H9 (cell line): ENCODE measurements around the gene TCEA3. TPM values are rescaled to one million over a fixed set of nuclear protein-coding genes. Genes with fewer than 3 reads are reported as not detected.

Source experiments
- DNase-seq: peaks from one replicate; pipeline ENCODE4 v3.0.0-alpha.2; 2017
- H2AFZ ChIP-seq: one replicate; pipeline ENCODE4 v1.6.1; 2013; ENCODE audit warnings: mild to moderate bottlenecking, low read length, control low read depth, moderate library complexity
- H2AK5ac ChIP-seq: 2 replicates; pipeline ENCODE4 v1.6.1; 2013; ENCODE audit warnings: low read length, control low read depth, mixed read lengths; ENCODE audit not compliant: insufficient read length
- H2BK120ac ChIP-seq: one replicate; pipeline ENCODE4 v1.6.1; 2013; ENCODE audit warnings: low read depth, mild to moderate bottlenecking, low read length, control low read depth, inconsistent platforms; ENCODE audit not compliant: poor library complexity, severe bottlenecking
- H2BK12ac ChIP-seq: 2 replicates; pipeline ENCODE4 v1.6.1; 2013; ENCODE audit warnings: low read length, control low read depth, mixed read lengths, low read depth; ENCODE audit not compliant: insufficient read length
- H2BK15ac ChIP-seq: 2 replicates; pipeline ENCODE4 v1.6.1; 2013; ENCODE audit warnings: low read depth, low read length, control low read depth
- H2BK20ac ChIP-seq: one replicate; pipeline ENCODE4 v1.6.1; 2013; ENCODE audit warnings: low read depth, mild to moderate bottlenecking, low read length, control low read depth, inconsistent platforms; ENCODE audit not compliant: poor library complexity, severe bottlenecking
- H2BK5ac ChIP-seq: 2 replicates; pipeline ENCODE4 v1.6.1; 2013; ENCODE audit warnings: low read length, control low read depth, mixed read lengths; ENCODE audit not compliant: insufficient read length
- H3K14ac ChIP-seq: 2 replicates; pipeline ENCODE4 v1.6.1; 2013; ENCODE audit warnings: low read length, control low read depth; ENCODE audit not compliant: insufficient read depth
- H3K18ac ChIP-seq: 2 replicates; pipeline ENCODE4 v1.6.1; 2013; ENCODE audit warnings: low read depth, mild to moderate bottlenecking, mixed read lengths, low read length, control low read depth; ENCODE audit not compliant: insufficient read length
- H3K23ac ChIP-seq: 2 replicates; pipeline ENCODE4 v1.6.1; 2013; ENCODE audit warnings: low read length, control low read depth, mixed read lengths, low read depth; ENCODE audit not compliant: insufficient read length
- H3K23me2 ChIP-seq: 2 replicates; pipeline ENCODE4 v1.6.1; 2013; ENCODE audit warnings: low read depth, mild to moderate bottlenecking, mixed read lengths, low read length, control low read depth; ENCODE audit not compliant: insufficient read length, poor library complexity, severe bottlenecking
- H3K27ac ChIP-seq: 2 replicates; pipeline ENCODE4 v1.5.1; 2013; ENCODE audit warnings: low read length, control low read depth, mixed read lengths, low read depth; ENCODE audit not compliant: insufficient read length
- H3K27me3 ChIP-seq: 2 replicates; pipeline ENCODE4 v1.6.1; 2013; ENCODE audit warnings: low read length, control low read depth, inconsistent platforms; ENCODE audit not compliant: insufficient read depth
- H3K4ac ChIP-seq: 2 replicates; pipeline ENCODE4 v1.6.1; 2013; ENCODE audit warnings: low read depth, mild to moderate bottlenecking, control low read depth, inconsistent platforms, low read length, moderate library complexity
- H3K4me1 ChIP-seq: 2 replicates; pipeline ENCODE4 v1.6.1; 2013; ENCODE audit warnings: low read length, control low read depth, inconsistent platforms; ENCODE audit not compliant: insufficient read depth
- H3K4me2 ChIP-seq: 2 replicates; pipeline ENCODE4 v1.6.1; 2013; ENCODE audit warnings: low read length, control low read depth, mixed read lengths; ENCODE audit not compliant: insufficient read length, insufficient read depth
- H3K56ac ChIP-seq: 2 replicates; pipeline ENCODE4 v1.6.1; 2013; ENCODE audit warnings: low read depth, mild to moderate bottlenecking, mixed read lengths, low read length, control low read depth; ENCODE audit not compliant: insufficient read length
- H3K79me1 ChIP-seq: 2 replicates; pipeline ENCODE4 v1.6.1; 2013; ENCODE audit warnings: low read depth, mild to moderate bottlenecking, moderate library complexity, low read length, control low read depth, inconsistent platforms; ENCODE audit not compliant: insufficient read depth, poor library complexity, severe bottlenecking
- H3K79me2 ChIP-seq: 2 replicates; pipeline ENCODE4 v1.6.1; 2013; ENCODE audit warnings: low read length, control low read depth, inconsistent platforms; ENCODE audit not compliant: insufficient read depth
- H3K9ac ChIP-seq: 2 replicates; pipeline ENCODE4 v1.6.1; 2013; ENCODE audit warnings: low read length, control low read depth, mixed read lengths; ENCODE audit not compliant: insufficient read length; ENCODE audit errors: extremely low read depth
- H3K9me3 ChIP-seq: one replicate; pipeline ENCODE4 v1.6.1; 2013; ENCODE audit warnings: low read depth, low read length, inconsistent platforms; ENCODE audit not compliant: control insufficient read depth
- H3T11ph ChIP-seq: one replicate; pipeline ENCODE4 v1.6.1; 2013; ENCODE audit warnings: mild to moderate bottlenecking, low read length, control low read depth, inconsistent platforms
- H4K20me1 ChIP-seq: one replicate; pipeline ENCODE4 v1.6.1; 2013; ENCODE audit not compliant: control insufficient read depth, insufficient read length, insufficient read depth
- H4K5ac ChIP-seq: 2 replicates; pipeline ENCODE4 v1.6.1; 2013; ENCODE audit warnings: low read depth, mild to moderate bottlenecking, mixed read lengths, low read length, control low read depth; ENCODE audit not compliant: insufficient read length
- H4K8ac ChIP-seq: replicated peaks from 2 replicates; pipeline ENCODE4 v1.6.1; 2013; ENCODE audit warnings: low read length, control low read depth, mixed read lengths, low read depth; ENCODE audit not compliant: insufficient read length
- H4K91ac ChIP-seq: 2 replicates; pipeline ENCODE4 v1.6.1; 2013; ENCODE audit warnings: low read depth, mild to moderate bottlenecking, moderate library complexity, mixed read lengths, low read length, control low read depth; ENCODE audit not compliant: insufficient read length
- H3K27ac Mint-ChIP-seq, 3 experiments: 2 replicates in 2 of 3; 3 replicates in 1 of 3; pipeline ENCODE4 v1.8.0; 2020 to 2021; ENCODE audit warnings: mixed read lengths in 3 of 3, mild to moderate bottlenecking in 1 of 3, moderate library complexity in 1 of 3
- H3K27me3 Mint-ChIP-seq: 2 replicates; pipeline ENCODE4 v1.8.0; 2021; ENCODE audit warnings: low read depth, mild to moderate bottlenecking, moderate library complexity, mixed read lengths
- H3K36me3 Mint-ChIP-seq, 3 experiments: 2 replicates in 2 of 3; 3 replicates in 1 of 3; pipeline ENCODE4 v1.8.0; 2020 to 2021; ENCODE audit warnings: low read depth in 3 of 3, mixed read lengths in 3 of 3; ENCODE audit not compliant: insufficient read depth in 1 of 3
- H3K4me1 Mint-ChIP-seq, 2 experiments: 2 replicates each; pipeline ENCODE4 v1.8.0; 2020; ENCODE audit warnings: mixed read lengths in 2 of 2
- H3K4me3 Mint-ChIP-seq, 2 experiments: 2 replicates in 1 of 2; 3 replicates in 1 of 2; pipeline ENCODE4 v1.8.0; 2020 to 2021; ENCODE audit warnings: mild to moderate bottlenecking in 2 of 2, mixed read lengths in 2 of 2, moderate library complexity in 1 of 2
- H3K9me3 Mint-ChIP-seq, 2 experiments: 2 replicates in 1 of 2; 3 replicates in 1 of 2; pipeline ENCODE4 v1.8.0; 2020; ENCODE audit warnings: mild to moderate bottlenecking in 2 of 2, mixed read lengths in 2 of 2, moderate library complexity in 1 of 2
- CTCF ChIP-seq: fragments of 200-600 bp; sonication (generic); conservative IDR thresholded peaks from 3 replicates; pipeline ENCODE4 v1.8.0; 2021; ENCODE audit warnings: antibody characterized with exemption, mild to moderate bottlenecking
- WGBS: extraction: QIAGEN DNeasy Blood & Tissue Kit; methylation state at CpG from one replicate; pipeline ENCODE4 v1.1.7; 2013; ENCODE audit warnings: missing lambda C conversion rate, low lambda C conversion rate, mixed read lengths; ENCODE audit not compliant: insufficient read length; ENCODE audit errors: extremely low coverage; 5-methylcytosine and 5-hydroxymethylcytosine counted together
- total RNA-seq: library from RNA; stranded (reverse); gene quantifications from 2 replicates; pipeline ENCODE4 v1.2.1, GENCODE V29; 2021

The TCEA3 gene
- total RNA-seq, 1 experiment from 2014 or later: 0.37 TPM

GRCh38 chr1:23389837-23390321 lies 34.7 kb downstream of the TCEA3 start:
- H3K27me3 Mint-ChIP-seq: no peaks in the 10 kb centered on the region
- Histone ChIP-seq H3K79me2 (no peaks in the 10 kb centered on the region), H3K56ac (no peak overlapping the region), H3K23me2 (no peaks in the 10 kb centered on the region), H2AK5ac (no peak overlapping the region), H3K18ac (no peak overlapping the region), H3K23ac (no peak overlapping the region), H3K4me1 (no peaks in the 10 kb centered on the region; the same call in 1 of the 2 replicates), H3K27me3 (peaks cover 34% of the 10 kb centered on the region), H3K4ac (no peak overlapping the region), H4K8ac (no peak overlapping the region), H2BK15ac (no peak overlapping the region), H3K9me3 (peaks cover 7% of the 10 kb centered on the region), H4K91ac (no peak overlapping the region), H3K4me2 (no peak overlapping the region), H3K79me1 (no peaks in the 10 kb centered on the region), H2BK5ac (no peak overlapping the region), H2BK12ac (no peak overlapping the region), H4K20me1 (no peaks in the 10 kb centered on the region), H3K27ac (no peak overlapping the region), H2BK20ac (no peak overlapping the region), H4K5ac (no peak overlapping the region), H3T11ph (no peak overlapping the region), H3K9ac (no peak overlapping the region), H2BK120ac (no peak overlapping the region), H2AFZ (no peak overlapping the region), H3K14ac (no peak overlapping the region)
- TF ChIP-seq CTCF: no peak
- WGBS: no CpG with 5 or more reads among the region's 9 CpGs
- H3K4me3 Mint-ChIP-seq: no peak overlapping the region; a peak in 1 of 5 replicates
- peaks cover 7 to 11% of the 10 kb centered on the region in 2 experiments for H3K4me1 Mint-ChIP-seq
- no peak for DNase-seq
- no peak overlapping the region for H3K27ac Mint-ChIP-seq
- peaks cover 0 to 3% of the 10 kb centered on the region in 2 experiments; a peak in 1 of 5 replicates for H3K9me3 Mint-ChIP-seq
- H3K36me3 Mint-ChIP-seq: no peaks in the 10 kb centered on the region
